DND-41 (cell line): ENCODE data around the gene GALE.
"Not testable (repeated sequence)": the region's sequence is repeated elsewhere in the genome, so short reads cannot be mapped to it uniquely, and the experiment has no call there.

ENCODE experiments used
- CTCF ChIP-seq: IDR thresholded peaks from 2 replicates; pipeline ENCODE4 v1.5.1; 2012; ENCODE audit warnings: borderline replicate concordance, low read length, moderate library complexity, mild to moderate bottlenecking; ENCODE audit not compliant: poor library complexity, severe bottlenecking; ENCODE audit errors: extremely low read depth
- EZH2 ChIP-seq: IDR thresholded peaks from 3 replicates; pipeline ENCODE4 v1.6.1; 2012; ENCODE audit warnings: borderline replicate concordance, low read depth, mild to moderate bottlenecking, moderate library complexity, low read length, inconsistent platforms; ENCODE audit not compliant: severe bottlenecking

- not testable (repeated sequence) for TF ChIP-seq CTCF, EZH2
Measured at GRCh38 chr1:23783141-23783540, 17.4 kb downstream of the GALE start.
